Esophagus squamous epithelium (tissue), 5 donors: ENCODE results near the gene PDCD6IP. TPM values are rescaled to one million over a fixed set of nuclear protein-coding genes. Genes with fewer than 3 reads are reported as not detected.
A peak's percentile ranks its signal among the peaks of the same experiment; 100 is the strongest.

Experiments used
- DNase-seq: peaks from one replicate; lab custom pipeline; 2025; lab: John Stamatoyannopoulos, UW
- H3K27ac ChIP-seq, 4 donors: fragments of 200-600 bp; sonication (generic); one replicate each; pipeline ENCODE4 v1.5.1; 2016 to 2019; ENCODE audit warnings: mild to moderate bottlenecking in 1 of 4
- H3K27me3 ChIP-seq, 4 donors: fragments of 200-600 bp; sonication (generic); 1 replicate in 3 of 4; 2 replicates in 1 of 4; pipeline versions ENCODE4 v1.5.1 to v1.6.0; 2017 to 2021; ENCODE audit warnings: antibody characterized with exemption in 1 of 4
- H3K36me3 ChIP-seq, 3 donors: fragments of 200-600 bp; sonication (generic); one replicate each; pipeline ENCODE4 v1.5.1; 2016 to 2019
- H3K4me1 ChIP-seq, 3 donors: fragments of 200-600 bp; sonication (generic); one replicate each; pipeline ENCODE4 v1.5.1; 2017 to 2019
- H3K4me3 ChIP-seq, 4 donors: fragments of 200-600 bp; sonication (generic); 1 replicate in 3 of 4; 2 replicates in 1 of 4; pipeline ENCODE4 v1.5.1; 2016 to 2019; ENCODE audit warnings: mild to moderate bottlenecking in 2 of 4, moderate library complexity in 1 of 4
- H3K9me3 ChIP-seq, 3 donors: fragments of 200-600 bp; sonication (generic); one replicate each; pipeline ENCODE4 v1.5.1; 2016 to 2019
- CTCF ChIP-seq, 6 experiments: fragments of 450-650 bp in 4 of 6; fragments of 200-600 bp in 2 of 6; sonication (generic) in 2 of 6; IDR thresholded peaks; one replicate each; pipeline ENCODE4 v1.5.1; 2016 to 2019; ENCODE audit warnings: antibody characterized with exemption in 6 of 6, mild to moderate bottlenecking in 4 of 6, moderate library complexity in 4 of 6
- POLR2A ChIP-seq, 4 donors: fragments of 450-650 bp; IDR thresholded peaks; one replicate each; pipeline ENCODE4 v1.6.1; 2017; ENCODE audit warnings: antibody characterized with exemption in 4 of 4, mild to moderate bottlenecking in 4 of 4, moderate library complexity in 3 of 4
- WGBS, 2 donors: methylation state at CpG; one replicate each; pipeline ENCODE4 v1.1.5; 2018; 5-methylcytosine and 5-hydroxymethylcytosine counted together
- intact Hi-C: fragments of 100-400 bp; cut with DNase I; formaldehyde crosslinking; loops from one replicate; pipeline ENCODE4 v1.15.0; 2022
- total RNA-seq, 4 donors: library from RNA; depleted of rRNA; stranded (reverse); fragments of >200 nt; gene quantifications; one replicate each; pipeline ENCODE4 v1.1.0, GENCODE V29; 2016
- donor health status: DM: yes; HTN: yes; CAD: no.

The PDCD6IP gene
- total RNA-seq, 4 donors from 2014 or later, result 95.1 to 317 (median 189) TPM

GRCh38 chr3:33898901-33899300 lies 100.5 kb downstream of the PDCD6IP start:
- intact Hi-C loops, result no loop called here
- WGBS, 2 donors, result 37 to 51% methylated on average over 2 of the region's 2 CpGs
- Histone ChIP-seq H3K4me1 (peaks cover 0 to 8% (median 0%) of the 10 kb centered on the region in 3 donors), H3K27ac (no peak overlapping the region), H3K9me3 (no peaks in the 10 kb centered on the region), H3K27me3 (no peaks in the 10 kb centered on the region), H3K36me3 (no peaks in the 10 kb centered on the region), H3K4me3 (no peak overlapping the region)
- no peak for TF ChIP-seq CTCF (IDR thresholded peaks at IDR 0.05)
- TF ChIP-seq POLR2A (IDR thresholded peaks at IDR 0.05), result no peak
- no peak for DNase-seq

- no peak for TF ChIP-seq POLR2A (IDR thresholded peaks at IDR 0.05)
- Histone ChIP-seq H3K4me3 (no peak overlapping the region), H3K36me3 (no peaks in the 10 kb centered on the region), H3K9me3 (no peaks in the 10 kb centered on the region), H3K27me3 (no peaks in the 10 kb centered on the region), H3K27ac (no peak overlapping the region), H3K4me1 (peaks cover 0 to 8% (median 0%) of the 10 kb centered on the region in 3 donors)
- no peak for DNase-seq
- intact Hi-C loops, result no loop called here
These were observed 102.0 kb downstream of the PDCD6IP start for GRCh38 chr3:33900440-33900808.

DNA sequence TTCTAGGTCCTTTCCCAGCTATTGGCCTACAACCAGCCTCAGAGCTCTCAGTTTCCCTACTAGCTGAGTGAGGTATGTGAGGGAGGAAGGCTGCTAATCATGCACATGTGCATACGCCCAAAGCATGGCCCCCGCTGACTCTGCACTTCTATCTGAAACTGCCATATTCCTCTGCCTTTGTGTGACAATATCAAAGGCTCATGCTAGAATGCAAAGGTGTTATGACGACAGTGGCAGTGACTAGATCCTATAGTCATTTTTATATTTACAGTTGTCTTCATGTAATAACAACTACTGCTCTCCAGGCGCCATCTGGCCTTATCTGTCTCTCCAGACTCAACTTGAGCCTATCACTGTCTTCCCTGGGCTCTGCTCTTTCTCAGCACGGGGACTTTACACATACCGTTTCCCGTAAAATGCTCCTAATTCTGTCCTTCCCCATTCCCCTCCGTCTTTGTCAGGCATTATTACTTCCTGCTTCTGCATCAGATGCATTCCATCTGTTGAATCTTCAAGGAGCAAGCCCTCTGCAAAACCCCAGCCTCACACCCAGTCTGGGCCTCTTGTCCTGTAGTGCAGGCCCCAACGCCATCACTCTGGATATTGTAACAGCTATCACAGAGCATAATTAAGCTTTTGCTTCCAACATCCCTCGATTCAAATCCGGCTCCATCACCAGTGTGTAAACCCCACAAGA lies 102.5 kb downstream of the PDCD6IP start:
- WGBS, 2 donors, result 74 to 89% methylated on average over 9 to 11 of the region's 11 CpGs
- Histone ChIP-seq H3K27me3 (no peaks in the 10 kb centered on the region), H3K36me3 (no peaks in the 10 kb centered on the region), H3K27ac (no peak overlapping the region), H3K9me3 (no peaks in the 10 kb centered on the region), H3K4me3 (no peak overlapping the region), H3K4me1 (peaks cover 0 to 8% (median 0%) of the 10 kb centered on the region in 3 donors)
- no peak for DNase-seq
- TF ChIP-seq POLR2A (IDR thresholded peaks at IDR 0.05) (no peak), CTCF (IDR thresholded peaks at IDR 0.05) (no peak)
- intact Hi-C loops, result no loop called here

DNA sequence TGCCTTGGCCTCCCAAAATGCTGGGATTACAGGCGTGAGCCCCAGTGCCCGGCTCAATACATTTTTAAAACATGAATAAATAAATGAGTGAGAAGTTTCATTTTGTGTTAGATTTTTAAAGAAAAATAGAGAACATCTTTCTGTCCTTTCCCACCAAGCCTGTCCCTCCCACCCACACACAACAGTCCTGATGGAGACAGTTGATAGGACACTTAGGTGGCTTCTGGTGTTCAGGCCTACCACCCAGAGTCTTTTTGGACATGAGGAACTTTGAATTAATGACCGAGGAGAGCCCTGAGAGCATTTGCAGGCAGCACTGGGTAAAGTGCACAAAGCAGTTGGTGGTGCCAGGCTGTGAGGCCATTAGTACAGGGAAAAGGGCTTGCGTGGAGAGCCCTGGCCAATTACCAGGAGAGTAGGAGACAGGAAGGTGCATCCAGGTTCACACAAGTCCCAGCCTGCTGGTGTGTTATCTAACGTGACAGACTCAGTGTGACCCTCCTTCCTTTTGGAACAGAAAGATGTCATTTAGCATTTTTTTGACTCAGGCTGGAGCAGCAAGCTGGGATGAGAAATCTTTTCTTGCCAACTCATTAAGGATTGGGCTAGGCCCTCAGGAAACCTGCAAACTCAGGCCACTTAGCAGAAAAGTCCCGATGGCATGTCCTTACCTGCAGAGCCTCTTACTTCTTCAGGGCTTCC lies 103.6 kb downstream of the PDCD6IP start:
- TF ChIP-seq CTCF (IDR thresholded peaks at IDR 0.05) (no peak), POLR2A (IDR thresholded peaks at IDR 0.05) (no peak)
- Histone ChIP-seq H3K4me1 (peaks cover 0 to 8% (median 0%) of the 10 kb centered on the region in 3 donors), H3K9me3 (no peaks in the 10 kb centered on the region), H3K27ac (peak overlapping the region in 1 of 4 donors; percentile 28), H3K4me3 (no peak overlapping the region), H3K36me3 (no peaks in the 10 kb centered on the region), H3K27me3 (no peaks in the 10 kb centered on the region)
- no peak for DNase-seq
- WGBS, 2 donors, result 38 to 80% methylated on average over 4 to 6 of the region's 6 CpGs
- intact Hi-C loops, result no loop called here

DNA sequence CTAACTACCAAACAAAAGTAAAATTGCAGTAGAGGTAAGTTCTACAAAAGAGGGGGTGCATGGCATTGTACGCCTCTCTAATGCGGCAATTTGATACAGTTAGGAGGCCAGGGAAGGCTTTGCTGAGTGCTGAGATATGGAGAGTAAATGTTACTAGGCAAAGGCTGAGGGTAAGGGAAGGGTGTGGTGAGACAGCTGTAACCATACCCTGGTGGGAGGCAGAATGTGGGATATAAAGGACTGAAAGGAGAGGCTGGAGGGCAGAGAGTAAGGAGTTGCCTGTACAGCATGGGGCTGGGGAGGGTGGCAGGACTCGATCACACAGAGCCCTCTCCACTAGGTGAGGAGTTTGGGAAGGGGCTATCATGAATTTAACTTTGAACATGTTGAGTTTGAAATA lies 106.3 kb downstream of the PDCD6IP start:
- Histone ChIP-seq H3K9me3 (no peaks in the 10 kb centered on the region), H3K4me3 (no peak overlapping the region), H3K27me3 (no peaks in the 10 kb centered on the region), H3K36me3 (no peaks in the 10 kb centered on the region), H3K4me1 (peaks cover 0 to 8% (median 0%) of the 10 kb centered on the region in 3 donors), H3K27ac (no peak overlapping the region)
- no peak for DNase-seq
- intact Hi-C loops, result no loop called here
- WGBS, 2 donors, result 93 to 95% methylated on average over 3 of the region's 3 CpGs
- no peak for TF ChIP-seq CTCF (IDR thresholded peaks at IDR 0.05)
- TF ChIP-seq POLR2A (IDR thresholded peaks at IDR 0.05), result no peak
